Retinal pigment epithelial cell (primary cell): ENCODE measurements around the gene UNC13C.
"Not testable (repeated sequence)": the region's sequence is repeated elsewhere in the genome, so short reads cannot be mapped to it uniquely, and the experiment has no call there.

Experiments
- DNase-seq: peaks from one replicate; pipeline ENCODE4 v3.0.0-alpha.2; 2010; ENCODE audit warnings: low read depth
- H3K4me3 ChIP-seq: 2 replicates; pipeline ENCODE4 v1.5.1; 2011; ENCODE audit warnings: mild to moderate bottlenecking, low read length, control low read depth, moderate library complexity
- CTCF ChIP-seq: conservative IDR thresholded peaks from 2 replicates; pipeline ENCODE4 v1.5.1; 2011; ENCODE audit warnings: low read depth, low read length, control low read depth, inconsistent platforms

Gene UNC13C

GRCh38 chr15:54388746-54389145 is 410.5 kb downstream of the UNC13C start:
- TF ChIP-seq CTCF = no peak
- no peak overlapping the region for H3K4me3 ChIP-seq
- DNase-seq = no peak

- H3K4me3 ChIP-seq = no peak overlapping the region
- DNase-seq = no peak
- no peak for TF ChIP-seq CTCF
These were observed 432.2 kb downstream of the UNC13C start for GRCh38 chr15:54410481-54410880.

GRCh38 chr15:54424171-54424570 is 445.9 kb downstream of the UNC13C start:
- no peak for DNase-seq
- TF ChIP-seq CTCF = no peak
- no peak overlapping the region for H3K4me3 ChIP-seq

- DNase-seq = no peak
- no peak for TF ChIP-seq CTCF
- H3K4me3 ChIP-seq = no peak overlapping the region
These were observed 450.4 kb downstream of the UNC13C start for GRCh38 chr15:54428596-54428995.

GRCh38 chr15:54450288-54450687 is 472.0 kb downstream of the UNC13C start:
- DNase-seq, H3K4me3 ChIP-seq: not testable (repeated sequence)

- no peak for DNase-seq
- H3K4me3 ChIP-seq = no peak overlapping the region
- TF ChIP-seq CTCF = no peak
These were observed 478.2 kb downstream of the UNC13C start for GRCh38 chr15:54456413-54456812.

GRCh38 chr15:54462511-54462913 is 484.3 kb downstream of the UNC13C start:
- no peak for DNase-seq
- H3K4me3 ChIP-seq = no peak overlapping the region
- no peak for TF ChIP-seq CTCF

GRCh38 chr15:54481819-54482218 is 503.6 kb downstream of the UNC13C start:
- TF ChIP-seq CTCF = no peak
- DNase-seq = no peak

More at GRCh38 chr15:54481819-54482218, 503.6 kb downstream of the UNC13C start:
- no peak overlapping the region for H3K4me3 ChIP-seq
